MM.1S (cell line): ENCODE measurements around the gene BTBD16.

ENCODE experiments used
- DNase-seq: peaks from one replicate; pipeline ENCODE4 v3.0.0-alpha.2; 2015
- H2AFZ ChIP-seq: fragments of 300-600 bp; sonication (generic); 2 replicates; pipeline ENCODE4 v1.6.0; 2016; ENCODE audit warnings: antibody characterized with exemption, low read length
- H3F3A ChIP-seq: fragments of 300-600 bp; sonication (generic); 2 replicates; pipeline ENCODE4 v1.6.1; 2016; ENCODE audit warnings: mild to moderate bottlenecking, antibody characterized with exemption, low read length, moderate library complexity, mixed read lengths; ENCODE audit not compliant: insufficient read depth
- H3K27ac ChIP-seq: fragments of 300-600 bp; sonication (generic); 2 replicates; pipeline ENCODE4 v1.5.1; 2016; ENCODE audit warnings: mild to moderate bottlenecking, low read length
- H3K27me3 ChIP-seq: fragments of 300-600 bp; sonication (generic); replicated peaks from 2 replicates; pipeline ENCODE4 v1.6.0; 2016; ENCODE audit warnings: low read length; ENCODE audit not compliant: insufficient read depth
- H3K36me3 ChIP-seq: fragments of 300-600 bp; sonication (generic); replicated peaks from 2 replicates; pipeline ENCODE4 v1.6.1; 2016; ENCODE audit warnings: mild to moderate bottlenecking, low read length, mixed read lengths; ENCODE audit not compliant: insufficient read depth
- H3K4me1 ChIP-seq: fragments of 300-600 bp; sonication (generic); 2 replicates; pipeline ENCODE4 v1.6.1; 2016; ENCODE audit warnings: low read length, mixed read lengths
- H3K4me2 ChIP-seq: fragments of 300-600 bp; sonication (generic); 2 replicates; pipeline ENCODE4 v1.6.0; 2016; ENCODE audit warnings: low read depth, low read length
- H3K4me3 ChIP-seq: fragments of 300-600 bp; sonication (generic); 2 replicates; pipeline ENCODE4 v1.5.1; 2016; ENCODE audit warnings: low read length, mixed read lengths
- H3K79me2 ChIP-seq: fragments of 300-600 bp; sonication (generic); 2 replicates; pipeline ENCODE4 v1.6.1; 2016; ENCODE audit warnings: mixed run types, low read length, mixed read lengths
- H3K9ac ChIP-seq: fragments of 300-600 bp; sonication (generic); 2 replicates; pipeline ENCODE4 v1.6.1; 2016; ENCODE audit warnings: low read length, mixed read lengths
- H3K9me2 ChIP-seq: fragments of 300-600 bp; sonication (generic); replicated peaks from 2 replicates; pipeline ENCODE4 v1.6.1; 2016; ENCODE audit warnings: mild to moderate bottlenecking, low read length, mixed read lengths; ENCODE audit not compliant: insufficient read depth
- H3K9me3 ChIP-seq: fragments of 300-600 bp; sonication (generic); replicated peaks from 2 replicates; pipeline ENCODE4 v1.6.1; 2016; ENCODE audit warnings: mild to moderate bottlenecking, low read length, mixed read lengths; ENCODE audit not compliant: insufficient read depth
- H4K20me1 ChIP-seq: fragments of 300-600 bp; sonication (generic); 2 replicates; pipeline ENCODE4 v1.6.1; 2016; ENCODE audit warnings: mild to moderate bottlenecking, low read length, moderate library complexity, mixed read lengths; ENCODE audit not compliant: insufficient read depth
- CTCF ChIP-seq: fragments of 300-600 bp; sonication (generic); IDR thresholded peaks from 2 replicates; pipeline ENCODE4 v1.5.1; 2016; ENCODE audit warnings: antibody characterized with exemption, low read length, mixed read lengths
- EZH2 ChIP-seq: fragments of 300-600 bp; sonication (generic); optimal IDR thresholded peaks from 2 replicates; pipeline ENCODE3; 2017; ENCODE audit warnings: low read depth, mild to moderate bottlenecking, antibody characterized with exemption, low read length, mixed read lengths
- EZH2phosphoT487 ChIP-seq: fragments of 300-600 bp; sonication (generic); IDR thresholded peaks from 2 replicates; pipeline ENCODE4 v1.6.1; 2018; ENCODE audit warnings: antibody characterized with exemption, low read length

Gene BTBD16

GRCh38 chr10:122354383-122354782 is 83.3 kb downstream of the BTBD16 start:
- H3K9me2 ChIP-seq: no peaks in the 10 kb centered on the region
- H3K27me3 ChIP-seq: peaks cover 4% of the 10 kb centered on the region; the same call in 1 of the 2 replicates
- no peaks in the 10 kb centered on the region for H3K79me2 ChIP-seq

GRCh38 chr10:122357685-122358084 is 86.6 kb downstream of the BTBD16 start:
- H3K4me2 ChIP-seq: no peak overlapping the region
- H3K36me3 ChIP-seq: no peaks in the 10 kb centered on the region
- no peak overlapping the region for H2AFZ ChIP-seq
- no peak overlapping the region for H3K4me3 ChIP-seq
- no peak for DNase-seq
- no peak overlapping the region for H3K27ac ChIP-seq
- no peaks in the 10 kb centered on the region for H3K79me2 ChIP-seq
- H3K4me1 ChIP-seq: no peaks in the 10 kb centered on the region
- peaks cover 4% of the 10 kb centered on the region; the same call in 1 of the 2 replicates for H3K27me3 ChIP-seq
- H4K20me1 ChIP-seq: no peaks in the 10 kb centered on the region
- H3K9me2 ChIP-seq: no peaks in the 10 kb centered on the region
- no peak for TF ChIP-seq EZH2
- no peak overlapping the region for H3K9ac ChIP-seq
- no peaks in the 10 kb centered on the region for H3F3A ChIP-seq
- no peaks in the 10 kb centered on the region for H3K9me3 ChIP-seq

More at GRCh38 chr10:122354383-122354782, 83.3 kb downstream of the BTBD16 start:
- Histone ChIP-seq H3K4me2 (no peak overlapping the region), H3K36me3 (no peaks in the 10 kb centered on the region), H4K20me1 (no peaks in the 10 kb centered on the region), H3K27ac (no peak overlapping the region), H3F3A (no peaks in the 10 kb centered on the region), H3K9me3 (no peaks in the 10 kb centered on the region), H3K4me3 (no peak overlapping the region), H3K9ac (no peak overlapping the region), H2AFZ (no peak overlapping the region), H3K4me1 (no peaks in the 10 kb centered on the region)
- TF ChIP-seq EZH2phosphoT487 (no peak), CTCF (no peak), EZH2 (no peak)
- DNase-seq: no peak

GRCh38 chr10:122359621-122360020 is 88.5 kb downstream of the BTBD16 start:
- H4K20me1 ChIP-seq: no peaks in the 10 kb centered on the region
- TF ChIP-seq EZH2 (no peak), EZH2phosphoT487 (no peak), CTCF (no peak)
- DNase-seq: no peak
- H3K9me3 ChIP-seq: no peaks in the 10 kb centered on the region
- no peaks in the 10 kb centered on the region for H3K9me2 ChIP-seq
- H3K4me3 ChIP-seq: no peak overlapping the region
- H3K9ac ChIP-seq: no peak overlapping the region
- no peaks in the 10 kb centered on the region for H3K36me3 ChIP-seq
- no peaks in the 10 kb centered on the region for H3K79me2 ChIP-seq
- H3F3A ChIP-seq: no peaks in the 10 kb centered on the region
- H3K27me3 ChIP-seq: peaks cover 4% of the 10 kb centered on the region
- no peak overlapping the region for H2AFZ ChIP-seq
- no peak overlapping the region for H3K4me2 ChIP-seq
- H3K27ac ChIP-seq: no peak overlapping the region
- H3K4me1 ChIP-seq: no peaks in the 10 kb centered on the region

- Histone ChIP-seq H3K79me2 (no peaks in the 10 kb centered on the region), H3K27ac (no peak overlapping the region), H4K20me1 (no peaks in the 10 kb centered on the region), H3K4me3 (no peak overlapping the region), H2AFZ (no peak overlapping the region), H3K9me3 (no peaks in the 10 kb centered on the region), H3K36me3 (no peaks in the 10 kb centered on the region), H3K9me2 (no peaks in the 10 kb centered on the region), H3F3A (no peaks in the 10 kb centered on the region), H3K9ac (no peak overlapping the region), H3K4me1 (no peaks in the 10 kb centered on the region), H3K27me3 (peaks cover 5% of the 10 kb centered on the region), H3K4me2 (no peak overlapping the region)
- TF ChIP-seq EZH2: no peak
- no peak for TF ChIP-seq EZH2phosphoT487
- no peak for TF ChIP-seq CTCF
- no peak for DNase-seq
Observed at GRCh38 chr10:122361046-122361445, 90.0 kb downstream of the BTBD16 start.
